Liver (tissue), 9 donors: Measurements from ENCODE around the gene C11orf86. TPM values are rescaled to one million over a fixed set of nuclear protein-coding genes. Genes with fewer than 3 reads are reported as not detected.

Experiments
- DNase-seq: peaks from one replicate; pipeline ENCODE4 v3.0.0-alpha.2; 2017; ENCODE audit warnings: low spot score
- H3K27ac ChIP-seq, 2 donors: one replicate each; pipeline ENCODE4 v1.7.0; 2013; ENCODE audit warnings: inconsistent platforms in 2 of 2, low read length in 2 of 2, control low read depth in 1 of 2, low read depth in 1 of 2, mild to moderate bottlenecking in 1 of 2
- H3K27me3 ChIP-seq, 4 donors: one replicate each; pipeline versions ENCODE4 v1.6.1 to v1.7.0; 2013; ENCODE audit warnings: low read length in 3 of 4, inconsistent platforms in 1 of 4, mild to moderate bottlenecking in 1 of 4, moderate library complexity in 1 of 4; ENCODE audit not compliant: control insufficient read depth in 4 of 4, insufficient read depth in 4 of 4
- H3K36me3 ChIP-seq, 4 donors: one replicate each; pipeline versions ENCODE4 v1.6.1 to v1.7.0; 2013; ENCODE audit warnings: low read length in 3 of 4, mild to moderate bottlenecking in 3 of 4, low read depth in 1 of 4, moderate library complexity in 1 of 4; ENCODE audit not compliant: control insufficient read depth in 4 of 4, insufficient read depth in 3 of 4
- H3K4me1 ChIP-seq, 4 donors: one replicate each; pipeline versions ENCODE4 v1.6.1 to v1.7.0; 2013; ENCODE audit warnings: low read length in 3 of 4, mild to moderate bottlenecking in 3 of 4, moderate library complexity in 1 of 4; ENCODE audit not compliant: control insufficient read depth in 4 of 4, insufficient read depth in 4 of 4
- H3K4me3 ChIP-seq, 3 donors: one replicate each; pipeline versions ENCODE4 v1.6.1 to v1.7.0; 2013; ENCODE audit warnings: low read length in 3 of 3, control low read depth in 1 of 3, low read depth in 1 of 3, mild to moderate bottlenecking in 1 of 3
- H3K9ac ChIP-seq, 2 donors: one replicate each; pipeline ENCODE4 v1.7.0; 2013; ENCODE audit warnings: low read length in 2 of 2, mild to moderate bottlenecking in 2 of 2, moderate library complexity in 2 of 2, control low read depth in 1 of 2, low read depth in 1 of 2
- H3K9me3 ChIP-seq, 4 donors: one replicate each; pipeline versions ENCODE4 v1.6.1 to v1.7.0; 2013; ENCODE audit warnings: low read length in 3 of 4; ENCODE audit not compliant: control insufficient read depth in 4 of 4
- EGR1 ChIP-seq, 2 donors: IDR thresholded peaks; 2 replicates each; pipeline ENCODE4 v1.6.1; 2016 to 2018; ENCODE audit warnings: antibody characterized with exemption in 2 of 2, low read depth in 2 of 2
- FOXA1 ChIP-seq: IDR thresholded peaks from 2 replicates; pipeline ENCODE4 v1.6.1; 2016; ENCODE audit warnings: antibody characterized with exemption
- FOXA2 ChIP-seq: IDR thresholded peaks from 2 replicates; pipeline ENCODE4 v1.6.1; 2016; ENCODE audit warnings: antibody characterized with exemption
- GABPA ChIP-seq, 2 donors: IDR thresholded peaks in 1 of 2; conservative IDR thresholded peaks in 1 of 2; 2 replicates each; pipeline ENCODE4 v1.6.1; 2016; ENCODE audit warnings: antibody characterized with exemption in 2 of 2, mild to moderate bottlenecking in 1 of 2, moderate library complexity in 1 of 2
- HNF4A ChIP-seq, 2 donors: conservative IDR thresholded peaks; 2 replicates each; pipeline ENCODE4 v1.6.1; 2016; ENCODE audit warnings: antibody characterized with exemption in 2 of 2, mild to moderate bottlenecking in 2 of 2
- HNF4G ChIP-seq: IDR thresholded peaks from 2 replicates; pipeline ENCODE4 v1.6.1; 2016; ENCODE audit warnings: antibody characterized with exemption
- JUND ChIP-seq, 2 donors: IDR thresholded peaks; 2 replicates each; pipeline ENCODE4 v1.6.1; 2016; ENCODE audit warnings: antibody characterized with exemption in 2 of 2
- NR2F2 ChIP-seq: IDR thresholded peaks from 2 replicates; pipeline ENCODE4 v1.6.1; 2016; ENCODE audit warnings: antibody characterized with exemption
- RAD21 ChIP-seq, 2 donors: IDR thresholded peaks; 2 replicates each; pipeline ENCODE4 v1.6.1; 2016; ENCODE audit warnings: antibody characterized with exemption in 2 of 2, mild to moderate bottlenecking in 2 of 2
- RXRA ChIP-seq, 2 donors: IDR thresholded peaks; 2 replicates each; pipeline ENCODE4 v1.6.1; 2017 to 2018; ENCODE audit warnings: antibody characterized with exemption in 2 of 2, mild to moderate bottlenecking in 1 of 2
- SP1 ChIP-seq: IDR thresholded peaks from 2 replicates; pipeline ENCODE4 v1.6.1; 2018; ENCODE audit warnings: antibody characterized with exemption, mild to moderate bottlenecking
- TAF1 ChIP-seq: conservative IDR thresholded peaks from 2 replicates; pipeline ENCODE4 v1.6.1; 2016; ENCODE audit warnings: antibody characterized with exemption, mild to moderate bottlenecking
- YY1 ChIP-seq: IDR thresholded peaks from 2 replicates; pipeline ENCODE4 v1.6.1; 2016; ENCODE audit warnings: antibody characterized with exemption, mild to moderate bottlenecking
- WGBS: extraction: QIAGEN DNeasy Blood & Tissue Kit; methylation state at CpG from one replicate; pipeline ENCODE4 v1.1.7; 2013; 5-methylcytosine and 5-hydroxymethylcytosine counted together
- polyA plus RNA-seq, 2 donors: library from polyadenylated mRNA; stranded (reverse) in 1 of 2; unstranded in 1 of 2; fragments of 200-250 nt in 1 of 2; fragments of >200 nt in 1 of 2; fragmentation: Nextera tagmentation in 1 of 2; extraction: Ambion mirVana in 1 of 2; gene quantifications; one replicate each; pipeline versions ENCODE4 v1.2.1 to v1.2.3, GENCODE V29; 2013 to 2015
- total RNA-seq, 2 donors: library from RNA; depleted of rRNA; stranded (reverse); fragments of >200 nt; gene quantifications; one replicate each; pipeline ENCODE4 v1.2.3, GENCODE V29; 2014
- TF ChIP-seq, protein P1 (sequence below): IDR thresholded peaks from 2 replicates; pipeline ENCODE4 v1.6.1; 2016; ENCODE audit warnings: antibody characterized with exemption, mild to moderate bottlenecking
- TF ChIP-seq, protein P2 (sequence below): fragments of 150-350 bp; IDR thresholded peaks from 2 replicates; pipeline ENCODE4 v1.5.1; 2017; ENCODE audit warnings: improper control_type of control experiment, low read depth, low read length; ENCODE audit not compliant: missing input control
- TF ChIP-seq, protein P3 (sequence below): IDR thresholded peaks from 2 replicates; pipeline ENCODE4 v1.6.1; 2016; ENCODE audit warnings: antibody characterized with exemption
- TF ChIP-seq, protein P4 (sequence below): IDR thresholded peaks from 2 replicates; pipeline ENCODE4 v1.6.1; 2016; ENCODE audit warnings: antibody characterized with exemption
- donor health status: healthy.
- donor health status: healthy.
- donor health status: healthy.
- donor health status: healthy.
- donor health status: healthy.

C11orf86 gene
- total and polyA plus RNA-seq, 4 donors: 0.18 TPM; not detected in 3

DNA sequence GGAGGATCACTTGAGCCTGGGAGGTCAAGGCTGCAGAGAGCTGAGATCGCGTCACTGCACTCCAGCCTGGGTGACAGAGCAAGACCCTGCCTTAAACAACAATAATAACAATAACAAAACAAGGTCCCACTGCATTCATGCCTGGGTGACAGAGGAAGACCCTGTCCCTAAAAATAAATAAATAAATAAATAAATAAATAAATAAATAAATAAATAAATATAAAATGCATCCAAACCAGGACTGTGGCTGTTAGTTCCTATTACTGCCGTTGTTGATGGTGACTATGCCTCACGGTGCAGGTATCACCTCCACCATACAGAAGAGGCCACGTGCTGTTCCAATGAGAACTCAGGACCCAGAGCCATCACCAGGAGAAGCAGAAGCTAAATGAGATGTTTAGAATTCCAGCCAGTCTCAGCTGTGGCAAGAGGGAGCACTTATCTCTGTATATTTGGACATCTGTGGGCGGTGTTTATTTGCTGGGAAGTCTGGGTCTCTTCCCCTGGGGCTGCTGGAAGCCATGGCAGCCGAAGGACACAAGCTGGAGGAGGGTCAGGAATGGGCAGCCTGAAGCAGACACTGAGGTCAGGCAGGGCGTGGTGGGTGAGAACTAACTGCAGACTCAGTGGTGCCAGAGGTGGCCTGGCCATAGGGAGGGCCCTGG is 21.6 kb downstream of the C11orf86 start:
- Histone ChIP-seq H3K4me1 (peaks cover 0 to 9% (median 4%) of the 10 kb centered on the region in 4 donors), H3K9ac (no peak overlapping the region), H3K27ac (no peak overlapping the region), H3K4me3 (no peak overlapping the region), H3K27me3 (no peaks in the 10 kb centered on the region), H3K36me3 (no peaks in the 10 kb centered on the region), H3K9me3 (no peaks in the 10 kb centered on the region)
- TF ChIP-seq YY1 (no peak), EGR1 (IDR thresholded peaks at IDR 0.05; ENCODE audit: low read depth in 2 of 2) (no peak), FOXA2 (no peak), SP1 (no peak), RXRA (IDR thresholded peaks at IDR 0.05) (no peak), RAD21 (IDR thresholded peaks at IDR 0.05) (no peak)
- WGBS: 71% methylated on average over 8 of the region's 8 CpGs
- no peak for DNase-seq

DNA sequence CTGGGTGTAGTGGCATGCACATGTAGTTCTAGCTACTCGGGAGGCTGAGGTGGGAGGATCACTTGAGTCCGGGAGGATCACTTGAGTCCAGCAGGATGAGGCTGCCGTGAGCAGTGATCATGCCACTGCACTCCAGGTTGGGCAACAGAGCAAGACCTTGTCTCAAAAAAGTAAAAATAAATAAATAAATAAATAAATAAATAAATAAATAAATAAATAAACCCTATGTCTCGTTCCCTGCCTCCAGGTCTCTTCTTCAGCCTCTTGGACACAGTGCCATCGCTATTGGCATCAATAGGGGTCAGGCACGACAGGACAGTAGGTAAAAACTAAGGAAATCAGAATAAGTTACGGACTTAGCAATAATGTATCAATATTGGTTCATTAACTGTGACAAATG is 24.5 kb downstream of the C11orf86 start:
- Histone ChIP-seq H3K4me3 (no peak overlapping the region), H3K36me3 (no peaks in the 10 kb centered on the region), H3K9ac (no peak overlapping the region), H3K27me3 (no peaks in the 10 kb centered on the region), H3K27ac (no peak overlapping the region), H3K4me1 (peaks cover 5 to 30% (median 24%) of the 10 kb centered on the region in 4 donors), H3K9me3 (no peaks in the 10 kb centered on the region)
- TF ChIP-seq, protein P1, sequence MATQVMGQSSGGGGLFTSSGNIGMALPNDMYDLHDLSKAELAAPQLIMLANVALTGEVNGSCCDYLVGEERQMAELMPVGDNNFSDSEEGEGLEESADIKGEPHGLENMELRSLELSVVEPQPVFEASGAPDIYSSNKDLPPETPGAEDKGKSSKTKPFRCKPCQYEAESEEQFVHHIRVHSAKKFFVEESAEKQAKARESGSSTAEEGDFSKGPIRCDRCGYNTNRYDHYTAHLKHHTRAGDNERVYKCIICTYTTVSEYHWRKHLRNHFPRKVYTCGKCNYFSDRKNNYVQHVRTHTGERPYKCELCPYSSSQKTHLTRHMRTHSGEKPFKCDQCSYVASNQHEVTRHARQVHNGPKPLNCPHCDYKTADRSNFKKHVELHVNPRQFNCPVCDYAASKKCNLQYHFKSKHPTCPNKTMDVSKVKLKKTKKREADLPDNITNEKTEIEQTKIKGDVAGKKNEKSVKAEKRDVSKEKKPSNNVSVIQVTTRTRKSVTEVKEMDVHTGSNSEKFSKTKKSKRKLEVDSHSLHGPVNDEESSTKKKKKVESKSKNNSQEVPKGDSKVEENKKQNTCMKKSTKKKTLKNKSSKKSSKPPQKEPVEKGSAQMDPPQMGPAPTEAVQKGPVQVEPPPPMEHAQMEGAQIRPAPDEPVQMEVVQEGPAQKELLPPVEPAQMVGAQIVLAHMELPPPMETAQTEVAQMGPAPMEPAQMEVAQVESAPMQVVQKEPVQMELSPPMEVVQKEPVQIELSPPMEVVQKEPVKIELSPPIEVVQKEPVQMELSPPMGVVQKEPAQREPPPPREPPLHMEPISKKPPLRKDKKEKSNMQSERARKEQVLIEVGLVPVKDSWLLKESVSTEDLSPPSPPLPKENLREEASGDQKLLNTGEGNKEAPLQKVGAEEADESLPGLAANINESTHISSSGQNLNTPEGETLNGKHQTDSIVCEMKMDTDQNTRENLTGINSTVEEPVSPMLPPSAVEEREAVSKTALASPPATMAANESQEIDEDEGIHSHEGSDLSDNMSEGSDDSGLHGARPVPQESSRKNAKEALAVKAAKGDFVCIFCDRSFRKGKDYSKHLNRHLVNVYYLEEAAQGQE: no peak
- no peak for TF ChIP-seq FOXA2
- no peak for TF ChIP-seq HNF4G
- TF ChIP-seq TAF1: no peak
- no peak for TF ChIP-seq GABPA (IDR thresholded peaks at IDR 0.05 in 1 of 2, conservative IDR thresholded peaks at IDR 0.05 in 1 of 2)
- no peak for TF ChIP-seq NR2F2
- no peak for TF ChIP-seq HNF4A (conservative IDR thresholded peaks at IDR 0.05)
- TF ChIP-seq, protein P2, sequence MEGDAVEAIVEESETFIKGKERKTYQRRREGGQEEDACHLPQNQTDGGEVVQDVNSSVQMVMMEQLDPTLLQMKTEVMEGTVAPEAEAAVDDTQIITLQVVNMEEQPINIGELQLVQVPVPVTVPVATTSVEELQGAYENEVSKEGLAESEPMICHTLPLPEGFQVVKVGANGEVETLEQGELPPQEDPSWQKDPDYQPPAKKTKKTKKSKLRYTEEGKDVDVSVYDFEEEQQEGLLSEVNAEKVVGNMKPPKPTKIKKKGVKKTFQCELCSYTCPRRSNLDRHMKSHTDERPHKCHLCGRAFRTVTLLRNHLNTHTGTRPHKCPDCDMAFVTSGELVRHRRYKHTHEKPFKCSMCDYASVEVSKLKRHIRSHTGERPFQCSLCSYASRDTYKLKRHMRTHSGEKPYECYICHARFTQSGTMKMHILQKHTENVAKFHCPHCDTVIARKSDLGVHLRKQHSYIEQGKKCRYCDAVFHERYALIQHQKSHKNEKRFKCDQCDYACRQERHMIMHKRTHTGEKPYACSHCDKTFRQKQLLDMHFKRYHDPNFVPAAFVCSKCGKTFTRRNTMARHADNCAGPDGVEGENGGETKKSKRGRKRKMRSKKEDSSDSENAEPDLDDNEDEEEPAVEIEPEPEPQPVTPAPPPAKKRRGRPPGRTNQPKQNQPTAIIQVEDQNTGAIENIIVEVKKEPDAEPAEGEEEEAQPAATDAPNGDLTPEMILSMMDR: no peak
- DNase-seq: no peak
- WGBS: 93% methylated on average over 7 of the region's 7 CpGs

DNA sequence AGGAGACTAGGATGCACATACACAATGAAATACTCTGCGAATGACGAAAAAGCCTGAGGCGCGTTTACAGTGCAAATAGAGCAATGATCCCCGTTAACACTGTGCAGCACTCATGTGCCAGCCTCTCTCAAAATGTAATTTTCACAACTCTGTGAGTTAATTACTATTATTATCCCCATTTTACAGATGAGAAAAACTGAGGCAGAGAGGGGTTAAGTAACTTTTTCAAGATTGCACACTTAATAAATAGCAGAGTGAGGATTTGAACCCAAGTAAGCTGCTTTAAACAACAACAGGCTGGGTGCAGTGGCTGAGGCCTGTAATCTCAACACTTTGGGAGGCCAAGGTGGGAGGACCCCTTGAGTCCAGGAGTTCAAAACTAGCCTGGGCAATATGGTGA is 26.2 kb downstream of the C11orf86 start:
- peaks cover 5 to 35% (median 24%) of the 10 kb centered on the region in 4 donors for H3K4me1 ChIP-seq
- TF ChIP-seq HNF4A (conservative IDR thresholded peaks at IDR 0.05) (no peak), SP1 (no peak), YY1 (no peak), GABPA (IDR thresholded peaks at IDR 0.05 in 1 of 2, conservative IDR thresholded peaks at IDR 0.05 in 1 of 2) (no peak), NR2F2 (no peak), FOXA1 (no peak), JUND (IDR thresholded peaks at IDR 0.05) (no peak), HNF4G (no peak)
- TF ChIP-seq, protein P2: no peak
- TF ChIP-seq, protein P3, sequence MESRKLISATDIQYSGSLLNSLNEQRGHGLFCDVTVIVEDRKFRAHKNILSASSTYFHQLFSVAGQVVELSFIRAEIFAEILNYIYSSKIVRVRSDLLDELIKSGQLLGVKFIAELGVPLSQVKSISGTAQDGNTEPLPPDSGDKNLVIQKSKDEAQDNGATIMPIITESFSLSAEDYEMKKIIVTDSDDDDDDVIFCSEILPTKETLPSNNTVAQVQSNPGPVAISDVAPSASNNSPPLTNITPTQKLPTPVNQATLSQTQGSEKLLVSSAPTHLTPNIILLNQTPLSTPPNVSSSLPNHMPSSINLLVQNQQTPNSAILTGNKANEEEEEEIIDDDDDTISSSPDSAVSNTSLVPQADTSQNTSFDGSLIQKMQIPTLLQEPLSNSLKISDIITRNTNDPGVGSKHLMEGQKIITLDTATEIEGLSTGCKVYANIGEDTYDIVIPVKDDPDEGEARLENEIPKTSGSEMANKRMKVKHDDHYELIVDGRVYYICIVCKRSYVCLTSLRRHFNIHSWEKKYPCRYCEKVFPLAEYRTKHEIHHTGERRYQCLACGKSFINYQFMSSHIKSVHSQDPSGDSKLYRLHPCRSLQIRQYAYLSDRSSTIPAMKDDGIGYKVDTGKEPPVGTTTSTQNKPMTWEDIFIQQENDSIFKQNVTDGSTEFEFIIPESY: no peak
- TF ChIP-seq, protein P4, sequence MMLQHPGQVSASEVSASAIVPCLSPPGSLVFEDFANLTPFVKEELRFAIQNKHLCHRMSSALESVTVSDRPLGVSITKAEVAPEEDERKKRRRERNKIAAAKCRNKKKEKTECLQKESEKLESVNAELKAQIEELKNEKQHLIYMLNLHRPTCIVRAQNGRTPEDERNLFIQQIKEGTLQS: no peak
- no peak for DNase-seq

More for the DNA sequence above, 26.2 kb downstream of the C11orf86 start:
- H3K27me3 ChIP-seq: no peaks in the 10 kb centered on the region
- H3K9me3 ChIP-seq: no peaks in the 10 kb centered on the region
- H3K9ac ChIP-seq: no peak overlapping the region
- H3K36me3 ChIP-seq: no peaks in the 10 kb centered on the region
- WGBS: 92% methylated on average over 5 of the region's 5 CpGs
- no peak overlapping the region for H3K27ac ChIP-seq
- no peak overlapping the region for H3K4me3 ChIP-seq
